Measurements from ENCODE around the gene MPC1. TPM values are rescaled to one million over a fixed set of nuclear protein-coding genes. Genes with fewer than 3 reads are reported as not detected.
A peak's percentile ranks its signal among the peaks of the same experiment; 100 is the strongest.

Gene MPC1
- total and polyA plus RNA-seq, 2 donors from 2014 or later, result 74.1 to 313 TPM

DNA sequence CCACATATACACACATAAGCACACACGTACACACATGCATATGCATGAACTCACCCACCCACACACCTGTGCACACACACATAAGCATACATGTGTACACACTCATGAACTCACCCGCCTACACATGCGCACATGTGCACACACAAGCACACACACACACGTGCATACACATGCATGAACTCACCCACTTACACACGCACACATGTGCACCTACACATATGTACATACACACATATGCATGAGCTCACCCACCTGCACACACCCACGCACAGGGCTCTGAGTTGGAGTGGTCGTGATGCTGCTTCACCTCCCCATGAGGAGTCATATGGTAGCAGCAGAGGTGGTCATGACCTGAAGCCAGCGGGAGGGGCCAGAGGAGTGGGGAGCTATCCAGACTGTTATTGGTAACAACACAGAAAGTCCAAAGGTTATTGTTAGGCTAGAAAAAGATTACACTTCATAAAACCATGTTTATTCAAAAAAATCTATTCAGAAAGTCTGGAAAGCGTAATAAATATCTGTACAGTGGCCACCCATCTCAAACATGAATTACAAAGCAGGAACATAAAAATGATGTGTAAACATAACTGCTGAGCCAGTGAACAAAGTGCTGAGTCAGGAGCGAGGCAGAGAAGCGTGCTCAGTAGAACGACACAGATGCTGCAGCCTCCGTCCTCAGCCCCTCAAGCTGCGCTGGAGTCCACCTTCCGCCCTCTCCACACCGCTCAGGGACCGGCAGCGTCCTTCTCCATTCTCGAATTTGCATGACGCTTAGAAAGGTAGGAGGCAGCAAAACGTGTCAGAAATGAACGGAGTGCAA is 26.4 kb upstream of the MPC1 start:
- Histone ChIP-seq H3K9me3 (ENCODE audit: control insufficient read depth in 2 of 3, insufficient read depth in 1 of 3, low read length in 3 of 3) (no peaks in the 10 kb centered on the region), H3K27me3 (ENCODE audit: control insufficient read depth, insufficient read depth, low read length) (no peaks in the 10 kb centered on the region), H3K36me3 (ENCODE audit: control insufficient read depth in 2 of 3, insufficient read depth in 3 of 3, low read length in 3 of 3) (no peaks in the 10 kb centered on the region), H3K27ac (ENCODE audit: low read depth in 2 of 2, low read length in 2 of 2) (no peak overlapping the region), H3K4me3 (ENCODE audit: low read length in 3 of 3) (no peak overlapping the region), H3K9ac (ENCODE audit: low read length in 3 of 3) (no peak overlapping the region), H3K4me1 (ENCODE audit: control insufficient read depth in 2 of 3, insufficient read depth in 2 of 3, low read depth in 1 of 3, low read length in 3 of 3) (no peaks in the 10 kb centered on the region)
- TF ChIP-seq, protein P1, sequence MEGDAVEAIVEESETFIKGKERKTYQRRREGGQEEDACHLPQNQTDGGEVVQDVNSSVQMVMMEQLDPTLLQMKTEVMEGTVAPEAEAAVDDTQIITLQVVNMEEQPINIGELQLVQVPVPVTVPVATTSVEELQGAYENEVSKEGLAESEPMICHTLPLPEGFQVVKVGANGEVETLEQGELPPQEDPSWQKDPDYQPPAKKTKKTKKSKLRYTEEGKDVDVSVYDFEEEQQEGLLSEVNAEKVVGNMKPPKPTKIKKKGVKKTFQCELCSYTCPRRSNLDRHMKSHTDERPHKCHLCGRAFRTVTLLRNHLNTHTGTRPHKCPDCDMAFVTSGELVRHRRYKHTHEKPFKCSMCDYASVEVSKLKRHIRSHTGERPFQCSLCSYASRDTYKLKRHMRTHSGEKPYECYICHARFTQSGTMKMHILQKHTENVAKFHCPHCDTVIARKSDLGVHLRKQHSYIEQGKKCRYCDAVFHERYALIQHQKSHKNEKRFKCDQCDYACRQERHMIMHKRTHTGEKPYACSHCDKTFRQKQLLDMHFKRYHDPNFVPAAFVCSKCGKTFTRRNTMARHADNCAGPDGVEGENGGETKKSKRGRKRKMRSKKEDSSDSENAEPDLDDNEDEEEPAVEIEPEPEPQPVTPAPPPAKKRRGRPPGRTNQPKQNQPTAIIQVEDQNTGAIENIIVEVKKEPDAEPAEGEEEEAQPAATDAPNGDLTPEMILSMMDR (IDR thresholded peaks at IDR 0.05; ENCODE audit: borderline replicate concordance, extremely low read depth, insufficient read depth), result no peak
- DNase-seq (peak in 2 of 5 donors; percentile 28 to 40), FAIRE-seq (no peak)
- intact Hi-C loops (cut with DNase I), result loop anchor here (10.0 kb wide), 1 partner anchor 134 kb away; no protein-coding TSS in a partner anchor

DNA sequence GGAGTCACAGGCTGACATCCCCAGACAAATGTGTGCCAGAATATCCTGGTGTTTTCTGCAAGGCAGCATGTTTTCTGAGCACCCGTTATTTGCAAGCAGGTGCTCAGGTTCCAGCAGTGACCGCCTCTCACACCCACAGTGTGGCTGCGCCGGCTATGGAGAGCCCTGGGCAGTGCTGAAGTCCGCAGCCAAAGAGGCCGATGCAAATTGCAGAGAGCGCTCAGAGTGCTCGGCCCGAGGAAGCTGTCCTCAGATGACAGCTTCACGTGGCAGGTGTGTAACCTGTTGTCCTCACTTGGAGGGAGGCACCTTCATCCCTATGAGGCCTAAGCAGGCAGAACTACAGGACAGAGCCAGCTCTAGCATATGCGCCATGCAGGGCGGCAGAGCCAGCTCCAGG is 23.5 kb upstream of the MPC1 start:
- intact Hi-C loops (cut with DNase I), result loop anchor here (10.0 kb wide), 1 partner anchor 131 kb away; no protein-coding TSS in a partner anchor

DNA sequence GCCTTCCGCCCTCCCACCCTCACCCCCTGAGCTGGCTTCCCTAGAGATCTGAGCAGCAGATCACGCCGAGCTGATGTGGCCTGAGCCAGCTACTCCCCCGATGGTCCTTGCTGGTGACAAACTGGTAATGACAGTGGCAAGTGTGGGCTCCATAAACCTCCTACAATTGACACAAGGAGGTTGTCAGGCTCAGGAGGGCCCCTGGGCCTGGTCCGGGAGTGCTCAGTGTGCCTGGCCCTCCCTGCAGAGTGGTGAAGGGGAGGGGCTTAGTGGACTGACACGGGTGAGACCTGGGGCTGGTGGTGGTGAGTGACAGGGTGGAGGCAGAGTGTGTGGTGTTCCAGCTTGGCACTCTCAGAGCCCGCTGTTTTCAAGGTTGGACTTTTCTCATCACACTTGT is 22.6 kb upstream of the MPC1 start:
- Histone ChIP-seq H3K9ac (ENCODE audit: low read length in 3 of 3) (no peak overlapping the region), H3K36me3 (ENCODE audit: control insufficient read depth in 2 of 3, insufficient read depth in 3 of 3, low read length in 3 of 3) (no peaks in the 10 kb centered on the region), H3K27ac (ENCODE audit: low read depth in 2 of 2, low read length in 2 of 2) (no peak overlapping the region), H3K4me3 (ENCODE audit: low read length in 3 of 3) (no peak overlapping the region), H3K27me3 (ENCODE audit: control insufficient read depth, insufficient read depth, low read length) (no peaks in the 10 kb centered on the region), H3K9me3 (ENCODE audit: control insufficient read depth in 2 of 3, insufficient read depth in 1 of 3, low read length in 3 of 3) (no peaks in the 10 kb centered on the region), H3K4me1 (ENCODE audit: control insufficient read depth in 2 of 3, insufficient read depth in 2 of 3, low read depth in 1 of 3, low read length in 3 of 3) (peaks cover 0 to 2% (median 0%) of the 10 kb centered on the region in 3 donors)
- DNase-seq (peak in 2 of 5 donors; percentile 41 to 55), FAIRE-seq (no peak)
- intact Hi-C loops (cut with DNase I), result loop anchor here (10.0 kb wide), 1 partner anchor 131 kb away; no protein-coding TSS in a partner anchor
- TF ChIP-seq, protein P1 (IDR thresholded peaks at IDR 0.05; ENCODE audit: borderline replicate concordance, extremely low read depth, insufficient read depth), result no peak

More for the DNA sequence above, 23.5 kb upstream of the MPC1 start:
- no peaks in the 10 kb centered on the region for H3K36me3 ChIP-seq (ENCODE audit: control insufficient read depth in 2 of 3, insufficient read depth in 3 of 3, low read length in 3 of 3)
- H3K4me1 ChIP-seq (ENCODE audit: control insufficient read depth in 2 of 3, insufficient read depth in 2 of 3, low read depth in 1 of 3, low read length in 3 of 3), result no peaks in the 10 kb centered on the region
- TF ChIP-seq, protein P1 (IDR thresholded peaks at IDR 0.05; ENCODE audit: borderline replicate concordance, extremely low read depth, insufficient read depth), result no peak
- no peaks in the 10 kb centered on the region for H3K9me3 ChIP-seq (ENCODE audit: control insufficient read depth in 2 of 3, insufficient read depth in 1 of 3, low read length in 3 of 3)
- H3K27ac ChIP-seq (ENCODE audit: low read depth in 2 of 2, low read length in 2 of 2), result no peak overlapping the region
- DNase-seq (peak in 2 of 5 donors; percentile 10 to 49), FAIRE-seq (no peak)
- no peak overlapping the region for H3K4me3 ChIP-seq (ENCODE audit: low read length in 3 of 3)
- no peak overlapping the region for H3K9ac ChIP-seq (ENCODE audit: low read length in 3 of 3)
- no peaks in the 10 kb centered on the region for H3K27me3 ChIP-seq (ENCODE audit: control insufficient read depth, insufficient read depth, low read length)

Data from kidney (tissue), 14 donors.